A549 (cell line): ENCODE data around the gene AUTS2. TPM values are rescaled to one million over a fixed set of nuclear protein-coding genes. Genes with fewer than 3 reads are reported as not detected.
A peak's percentile ranks its signal among the peaks of the same experiment; 100 is the strongest.

ENCODE experiments used
- ATAC-seq, 2 experiments: fragments of 200-7000 bp in 1 of 2; fragments of >200 bp in 1 of 2; cut with Nextera tagmentation in 1 of 2; cut with Tn5 transposase in 1 of 2; 3 replicates each; pipeline versions ENCODE4 v1.8.0 to v1.9.1; 2018 to 2020; ENCODE audit warnings: mild to moderate bottlenecking in 1 of 2, moderate library complexity in 1 of 2
- CTCF ChIA-PET: fragments of 300-600 bp; sonication (Branson Sonifier 250); formaldehyde crosslinking; extraction: SDS; loops from one replicate; lab custom pipeline; 2021; ENCODE audit warnings: antibody characterized with exemption, inconsistent platforms; lab: Yijun Ruan, JAX
- POLR2A ChIA-PET: fragments of 350-600 bp; formaldehyde crosslinking; extraction: SDS; loops from one replicate; lab custom pipeline; 2021; ENCODE audit warnings: antibody characterized with exemption, inconsistent platforms; lab: Yijun Ruan, JAX
- DNase-seq, 2 experiments: peaks; one replicate each; pipeline versions ENCODE4 v3.0.0 to v3.0.0-alpha.2; 2011 to 2016; ENCODE audit warnings: low read depth in 1 of 2, low spot score in 1 of 2
- FAIRE-seq: peaks from 2 replicates; lab custom pipeline; 2011; peaks lifted over from hg19 to GRCh38; lab: Jason Lieb, UNC
- H3K27ac ChIP-seq, 2 experiments: fragments of >200 bp; sonication (Bioruptor Twin); formaldehyde crosslinking; 3 replicates each; pipeline ENCODE4 v1.5.1; 2016 to 2017
- H3K4me1 ChIP-seq: fragments of >200 bp; sonication (Bioruptor Twin); formaldehyde crosslinking; 3 replicates; pipeline ENCODE4 v1.6.1; 2016
- H3K4me2 ChIP-seq: fragments of >200 bp; sonication (Bioruptor Twin); formaldehyde crosslinking; 3 replicates; pipeline ENCODE4 v1.6.1; 2016
- H3K4me3 ChIP-seq: fragments of >200 bp; sonication (Bioruptor Twin); formaldehyde crosslinking; 3 replicates; pipeline ENCODE4 v1.5.1; 2016
- H3K9me3 ChIP-seq: fragments of >200 bp; sonication (Bioruptor Twin); formaldehyde crosslinking; 3 replicates; pipeline ENCODE4 v1.6.1; 2016
- CBX8 ChIP-seq: fragments of 200-600 bp; sonication (generic); IDR thresholded peaks from 2 replicates; pipeline ENCODE4 v1.6.1; 2016
- CHD2 ChIP-seq: fragments of 150-350 bp; IDR thresholded peaks from 2 replicates; pipeline ENCODE4 v1.6.1; 2014; ENCODE audit warnings: low read length; ENCODE audit not compliant: partially characterized antibody
- EHMT2 ChIP-seq: fragments of 200-600 bp; sonication (generic); IDR thresholded peaks from 2 replicates; pipeline ENCODE4 v1.6.1; 2016; ENCODE audit warnings: antibody characterized with exemption, low read depth, mild to moderate bottlenecking, moderate library complexity
- HDAC2 ChIP-seq: fragments of 200-600 bp; sonication (generic); IDR thresholded peaks from 2 replicates; pipeline ENCODE4 v1.6.1; 2016
- HEYL ChIP-seq: fragments of 250-450 bp; sonication (Bioruptor Pico); IDR thresholded peaks from 2 replicates; pipeline ENCODE4 v1.8.0; 2021; ENCODE audit warnings: mild to moderate bottlenecking, moderate library complexity
- HOXA7 ChIP-seq: fragments of 250-450 bp; sonication (Bioruptor Pico); IDR thresholded peaks from 2 replicates; pipeline ENCODE4 v1.5.0; 2020; ENCODE audit warnings: mild to moderate bottlenecking, moderate library complexity
- HOXB5 ChIP-seq: fragments of 250-450 bp; sonication (Bioruptor Pico); IDR thresholded peaks from 2 replicates; pipeline ENCODE4 v1.5.0; 2020; ENCODE audit warnings: mild to moderate bottlenecking, moderate library complexity
- JUNB ChIP-seq: fragments of >200 bp; sonication (Bioruptor Twin); formaldehyde crosslinking; IDR thresholded peaks from 2 replicates; pipeline ENCODE4 v1.6.1; 2016
- KDM1A ChIP-seq: fragments of 200-600 bp; sonication (generic); IDR thresholded peaks from 2 replicates; pipeline ENCODE4 v1.6.1; 2016; ENCODE audit warnings: low read depth, mild to moderate bottlenecking
- KDM5A ChIP-seq: fragments of 200-600 bp; sonication (generic); IDR thresholded peaks from 2 replicates; pipeline ENCODE4 v1.6.1; 2016; ENCODE audit warnings: antibody characterized with exemption, mild to moderate bottlenecking
- MAZ ChIP-seq: fragments of 150-350 bp; IDR thresholded peaks from 2 replicates; pipeline ENCODE4 v1.6.1; 2014; ENCODE audit warnings: antibody characterized with exemption, low read depth, low read length, borderline replicate concordance
- NFE2L2 ChIP-seq: fragments of 150-350 bp; conservative IDR thresholded peaks from 2 replicates; pipeline ENCODE4 v1.6.1; 2014; ENCODE audit warnings: low read length
- NR3C1 ChIP-seq: fragments of >200 bp; sonication (Bioruptor Twin); formaldehyde crosslinking; IDR thresholded peaks from 3 replicates; pipeline ENCODE4 v1.6.1; 2017
- RARB ChIP-seq: fragments of 250-450 bp; sonication (Bioruptor Pico); IDR thresholded peaks from 2 replicates; pipeline ENCODE4 v1.8.0; 2021; ENCODE audit warnings: mild to moderate bottlenecking, moderate library complexity
- RFX5 ChIP-seq: fragments of 450-650 bp; IDR thresholded peaks from 2 replicates; pipeline ENCODE4 v1.7.1; 2014; ENCODE audit warnings: antibody characterized with exemption, mild to moderate bottlenecking, moderate library complexity
- SREBF2 ChIP-seq: fragments of 450-650 bp; IDR thresholded peaks from 2 replicates; pipeline ENCODE4 v1.6.1; 2014; ENCODE audit warnings: mild to moderate bottlenecking, moderate library complexity
- TFCP2L1 ChIP-seq: fragments of 250-450 bp; sonication (Bioruptor Pico); IDR thresholded peaks from 2 replicates; pipeline ENCODE4 v1.5.0; 2021; ENCODE audit warnings: mild to moderate bottlenecking
- TP53 ChIP-seq: fragments of 250-450 bp; sonication (Bioruptor Pico); IDR thresholded peaks from 2 replicates; pipeline ENCODE4 v1.5.0; 2021; ENCODE audit warnings: mild to moderate bottlenecking, moderate library complexity
- ZFP36 ChIP-seq: fragments of 450-650 bp; IDR thresholded peaks from 2 replicates; pipeline ENCODE4 v1.6.1; 2014; ENCODE audit warnings: borderline replicate concordance; ENCODE audit not compliant: partially characterized antibody
- WGBS: methylation state at CpG from one replicate; pipeline ENCODE4 v1.1.6; 2017; ENCODE audit errors: missing lambda C conversion rate; 5-methylcytosine and 5-hydroxymethylcytosine counted together
- polyA plus RNA-seq, 4 experiments: library from polyadenylated mRNA; depleted of rRNA in 3 of 4; stranded (reverse); fragments of >200 nt; fragmentation: RNase III in 1 of 4; extraction: RNeasy Plus Mini Kit Qiagen cat#74134 plus additional on column Dnase treatment in 1 of 4; gene quantifications; 2 replicates in 3 of 4; 3 replicates in 1 of 4; pipeline ENCODE4 v1.2.3, GENCODE V29; 2011 to 2017
- TF ChIP-seq, protein P1 (sequence below): fragments of 150-350 bp; IDR thresholded peaks from 2 replicates; pipeline ENCODE4 v1.6.1; 2014; ENCODE audit warnings: low read depth, mild to moderate bottlenecking, low read length
- TF ChIP-seq, protein P2 (sequence below): fragments of >200 bp; sonication (Bioruptor Twin); formaldehyde crosslinking; IDR thresholded peaks from 3 replicates; pipeline ENCODE4 v1.6.1; 2016
- TF ChIP-seq, protein P3 (sequence below): fragments of >200 bp; sonication (Bioruptor Twin); formaldehyde crosslinking; IDR thresholded peaks from 2 replicates; pipeline ENCODE4 v1.6.1; 2016
- TF ChIP-seq, protein P4 (sequence below): fragments of 200-600 bp; sonication (generic); IDR thresholded peaks from 2 replicates; pipeline ENCODE4 v1.6.1; 2016; ENCODE audit warnings: antibody characterized with exemption, mild to moderate bottlenecking, moderate library complexity

The AUTS2 gene
- polyA plus RNA-seq, 2 of the 4 experiments (the other 2 are of a cell fraction): 1.6 to 3.6 TPM

DNA sequence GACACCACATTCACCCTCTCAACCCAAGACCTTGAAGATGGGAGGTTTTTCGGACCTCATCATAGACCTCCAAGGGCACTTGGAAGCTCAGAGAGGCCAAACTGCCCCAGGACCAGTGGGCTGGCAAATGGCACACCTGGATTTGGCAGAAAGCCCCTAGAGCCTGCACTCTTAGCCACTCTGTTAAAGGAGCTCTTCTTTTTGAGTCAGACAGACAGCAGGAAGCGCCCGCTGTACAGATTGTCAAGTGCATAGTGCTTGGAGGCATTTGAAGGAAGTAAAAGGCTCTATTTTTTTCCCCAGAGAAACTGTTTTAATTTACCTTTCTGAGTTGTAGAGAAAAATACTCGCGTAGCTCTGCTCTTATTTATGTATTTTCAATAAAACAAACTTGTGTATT lies 1125.1 kb downstream of the AUTS2 start:
- Histone ChIP-seq H3K27ac (no peak overlapping the region), H3K4me1 (no peaks in the 10 kb centered on the region), H3K4me2 (no peak overlapping the region), H3K4me3 (no peak overlapping the region), H3K9me3 (no peaks in the 10 kb centered on the region)
- no peak for TF ChIP-seq JUNB
- TF ChIP-seq HEYL (CRISPR knock-in tag): no peak
- no peak for TF ChIP-seq CBX8
- ChIA-PET POLR2A (no interaction called here), CTCF (interaction anchor here (0.6 kb wide), 1 partner anchor 1960 kb away, joined by 3 read pairs; no protein-coding TSS in a partner anchor)
- 68% methylated on average over 5 of the region's 5 CpGs for WGBS
- ATAC-seq: no peak
- DNase-seq: no peak
- no peak for FAIRE-seq

DNA sequence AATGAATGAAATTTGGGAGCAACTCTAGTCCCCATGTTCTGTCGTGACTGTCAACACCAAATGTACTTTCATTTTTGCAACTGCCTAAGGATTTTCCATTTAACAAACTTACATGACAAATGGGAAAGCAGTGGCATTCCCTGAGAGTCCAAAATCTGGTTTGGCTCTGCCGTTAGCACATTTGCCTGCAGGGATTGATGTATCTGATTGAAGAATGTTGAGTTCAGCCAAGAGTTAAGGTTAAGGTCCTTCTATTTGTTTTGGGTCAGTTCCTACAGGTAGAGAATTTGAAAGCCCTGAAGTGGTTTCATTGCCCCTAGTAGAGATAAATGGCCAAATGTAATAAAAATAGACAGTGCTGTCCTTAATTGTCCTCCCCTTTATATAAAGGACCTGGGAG lies 1127.2 kb downstream of the AUTS2 start:
- no peak for DNase-seq
- Histone ChIP-seq H3K4me2 (peak overlapping the region; percentile 36; the same call in 2 of the 3 replicates), H3K4me3 (no peak overlapping the region)
- CTCF ChIA-PET: no interaction called here
- no peak for ATAC-seq
- no peak for TF ChIP-seq HOXB5 (CRISPR knock-in tag)
- TF ChIP-seq NR3C1: no peak
- no peak for TF ChIP-seq MAZ
- TF ChIP-seq, all 56 proteins: peak for 0
- no peaks in the 10 kb centered on the region for H3K9me3 ChIP-seq
- FAIRE-seq: no peak
- H3K4me1 ChIP-seq: no peaks in the 10 kb centered on the region
- WGBS: 25% methylated on average over 2 of the region's 2 CpGs
- no peak overlapping the region for H3K27ac ChIP-seq
- POLR2A ChIA-PET: no interaction called here

DNA sequence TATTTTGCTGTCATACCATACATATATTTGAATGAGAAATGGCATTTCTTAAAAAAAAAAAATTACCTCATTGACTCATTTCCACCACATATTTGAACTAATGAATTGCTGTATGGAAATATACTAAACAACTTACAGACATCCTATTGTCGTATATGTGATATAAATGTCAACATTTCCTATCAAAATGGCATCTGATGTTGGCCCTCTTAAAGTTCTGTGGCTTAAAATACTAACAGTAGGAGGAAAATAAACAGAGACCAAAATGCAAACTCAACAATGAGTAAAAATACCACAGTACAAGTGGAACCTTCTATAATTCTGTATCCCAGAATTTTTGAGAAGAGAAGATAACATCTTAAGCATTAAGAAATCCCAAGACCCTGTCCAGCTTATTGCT lies 1128.0 kb downstream of the AUTS2 start:
- Histone ChIP-seq H3K4me3 (no peak overlapping the region), H3K4me1 (no peaks in the 10 kb centered on the region), H3K27ac (no peak overlapping the region)
- DNase-seq (no peak), FAIRE-seq (no peak)
- TF ChIP-seq RARB (CRISPR knock-in tag) (no peak), RFX5 (no peak), NFE2L2 (no peak)
- TF ChIP-seq, all 56 proteins: peak for 0
- Histone ChIP-seq H3K9me3 (no peaks in the 10 kb centered on the region), H3K4me2 (no peak overlapping the region)
- no peak for ATAC-seq
- 12% methylated on average over 1 of the region's 1 CpG for WGBS
- CTCF ChIA-PET: no interaction called here
- POLR2A ChIA-PET: no interaction called here

DNA sequence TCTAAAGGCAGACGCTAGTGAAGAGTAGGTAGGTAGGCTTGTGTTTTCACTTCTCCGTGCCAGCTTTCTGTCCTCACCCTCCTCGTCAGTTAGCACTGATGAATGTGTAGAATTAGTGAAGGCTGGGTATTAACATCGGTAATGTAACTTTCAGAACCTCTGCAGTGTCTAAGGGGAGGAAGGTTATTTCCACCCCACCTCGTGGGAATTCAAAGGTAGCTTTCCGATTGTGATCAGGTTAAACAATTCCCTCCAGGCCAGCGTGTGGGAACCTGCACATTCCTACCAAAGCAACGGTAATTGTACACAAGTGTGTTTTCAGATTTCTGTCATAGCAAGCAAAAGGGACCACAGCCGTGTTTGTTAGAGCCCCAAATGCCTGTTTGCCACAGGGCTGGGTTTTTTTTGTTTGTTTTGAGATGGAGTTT lies 1128.7 kb downstream of the AUTS2 start:
- Histone ChIP-seq H3K4me3 (no peak overlapping the region), H3K27ac (no peak overlapping the region), H3K4me2 (no peak overlapping the region), H3K9me3 (no peaks in the 10 kb centered on the region), H3K4me1 (no peaks in the 10 kb centered on the region)
- TF ChIP-seq HOXB5 (CRISPR knock-in tag) (no peak), KDM1A (no peak), RARB (CRISPR knock-in tag) (no peak), EHMT2 (no peak), NFE2L2 (no peak), JUNB (no peak), ZFP36 (no peak), HDAC2 (no peak), CHD2 (no peak), HOXA7 (CRISPR knock-in tag) (no peak)
- TF ChIP-seq, protein P1, sequence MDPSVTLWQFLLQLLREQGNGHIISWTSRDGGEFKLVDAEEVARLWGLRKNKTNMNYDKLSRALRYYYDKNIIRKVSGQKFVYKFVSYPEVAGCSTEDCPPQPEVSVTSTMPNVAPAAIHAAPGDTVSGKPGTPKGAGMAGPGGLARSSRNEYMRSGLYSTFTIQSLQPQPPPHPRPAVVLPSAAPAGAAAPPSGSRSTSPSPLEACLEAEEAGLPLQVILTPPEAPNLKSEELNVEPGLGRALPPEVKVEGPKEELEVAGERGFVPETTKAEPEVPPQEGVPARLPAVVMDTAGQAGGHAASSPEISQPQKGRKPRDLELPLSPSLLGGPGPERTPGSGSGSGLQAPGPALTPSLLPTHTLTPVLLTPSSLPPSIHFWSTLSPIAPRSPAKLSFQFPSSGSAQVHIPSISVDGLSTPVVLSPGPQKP: no peak
- FAIRE-seq: no peak
- ChIA-PET CTCF (no interaction called here), POLR2A (no interaction called here)
- WGBS: 36% methylated on average over 9 of the region's 9 CpGs
- ATAC-seq: no peak
- DNase-seq: no peak

DNA sequence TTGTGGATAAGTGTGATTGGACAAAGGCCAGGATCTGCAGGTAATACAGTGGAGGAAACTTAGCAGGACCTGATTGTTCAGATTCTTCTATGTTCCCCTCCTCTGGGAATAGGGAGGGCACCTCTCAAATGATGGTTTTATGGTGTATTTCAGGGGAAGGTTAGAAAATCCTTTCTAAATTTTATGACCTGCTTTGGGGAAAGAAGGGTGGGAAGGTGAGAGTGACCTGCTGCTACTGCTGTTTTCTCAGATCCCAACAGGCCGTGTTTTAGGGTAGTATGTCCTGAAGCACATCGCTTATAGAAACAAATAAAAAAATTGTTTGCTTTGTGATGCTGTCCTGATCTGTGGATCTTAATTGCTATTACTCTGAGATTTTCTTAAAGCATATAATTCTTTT lies 1129.6 kb downstream of the AUTS2 start:
- Histone ChIP-seq H3K9me3 (no peaks in the 10 kb centered on the region), H3K4me1 (no peaks in the 10 kb centered on the region), H3K4me3 (no peak overlapping the region), H3K4me2 (no peak overlapping the region), H3K27ac (no peak overlapping the region)
- ATAC-seq (no peak), DNase-seq (no peak), FAIRE-seq (no peak)
- ChIA-PET CTCF (no interaction called here), POLR2A (no interaction called here)
- WGBS: 52% methylated on average over 2 of the region's 2 CpGs
- TF ChIP-seq, protein P2, sequence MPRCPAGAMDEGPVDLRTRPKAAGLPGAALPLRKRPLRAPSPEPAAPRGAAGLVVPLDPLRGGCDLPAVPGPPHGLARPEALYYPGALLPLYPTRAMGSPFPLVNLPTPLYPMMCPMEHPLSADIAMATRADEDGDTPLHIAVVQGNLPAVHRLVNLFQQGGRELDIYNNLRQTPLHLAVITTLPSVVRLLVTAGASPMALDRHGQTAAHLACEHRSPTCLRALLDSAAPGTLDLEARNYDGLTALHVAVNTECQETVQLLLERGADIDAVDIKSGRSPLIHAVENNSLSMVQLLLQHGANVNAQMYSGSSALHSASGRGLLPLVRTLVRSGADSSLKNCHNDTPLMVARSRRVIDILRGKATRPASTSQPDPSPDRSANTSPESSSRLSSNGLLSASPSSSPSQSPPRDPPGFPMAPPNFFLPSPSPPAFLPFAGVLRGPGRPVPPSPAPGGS: no peak
- TF ChIP-seq KDM1A: no peak
- no peak for TF ChIP-seq RFX5
- TF ChIP-seq, protein P3, sequence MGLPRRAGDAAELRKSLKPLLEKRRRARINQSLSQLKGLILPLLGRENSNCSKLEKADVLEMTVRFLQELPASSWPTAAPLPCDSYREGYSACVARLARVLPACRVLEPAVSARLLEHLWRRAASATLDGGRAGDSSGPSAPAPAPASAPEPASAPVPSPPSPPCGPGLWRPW: no peak
- TF ChIP-seq HOXA7 (CRISPR knock-in tag): no peak
- TF ChIP-seq, protein P4, sequence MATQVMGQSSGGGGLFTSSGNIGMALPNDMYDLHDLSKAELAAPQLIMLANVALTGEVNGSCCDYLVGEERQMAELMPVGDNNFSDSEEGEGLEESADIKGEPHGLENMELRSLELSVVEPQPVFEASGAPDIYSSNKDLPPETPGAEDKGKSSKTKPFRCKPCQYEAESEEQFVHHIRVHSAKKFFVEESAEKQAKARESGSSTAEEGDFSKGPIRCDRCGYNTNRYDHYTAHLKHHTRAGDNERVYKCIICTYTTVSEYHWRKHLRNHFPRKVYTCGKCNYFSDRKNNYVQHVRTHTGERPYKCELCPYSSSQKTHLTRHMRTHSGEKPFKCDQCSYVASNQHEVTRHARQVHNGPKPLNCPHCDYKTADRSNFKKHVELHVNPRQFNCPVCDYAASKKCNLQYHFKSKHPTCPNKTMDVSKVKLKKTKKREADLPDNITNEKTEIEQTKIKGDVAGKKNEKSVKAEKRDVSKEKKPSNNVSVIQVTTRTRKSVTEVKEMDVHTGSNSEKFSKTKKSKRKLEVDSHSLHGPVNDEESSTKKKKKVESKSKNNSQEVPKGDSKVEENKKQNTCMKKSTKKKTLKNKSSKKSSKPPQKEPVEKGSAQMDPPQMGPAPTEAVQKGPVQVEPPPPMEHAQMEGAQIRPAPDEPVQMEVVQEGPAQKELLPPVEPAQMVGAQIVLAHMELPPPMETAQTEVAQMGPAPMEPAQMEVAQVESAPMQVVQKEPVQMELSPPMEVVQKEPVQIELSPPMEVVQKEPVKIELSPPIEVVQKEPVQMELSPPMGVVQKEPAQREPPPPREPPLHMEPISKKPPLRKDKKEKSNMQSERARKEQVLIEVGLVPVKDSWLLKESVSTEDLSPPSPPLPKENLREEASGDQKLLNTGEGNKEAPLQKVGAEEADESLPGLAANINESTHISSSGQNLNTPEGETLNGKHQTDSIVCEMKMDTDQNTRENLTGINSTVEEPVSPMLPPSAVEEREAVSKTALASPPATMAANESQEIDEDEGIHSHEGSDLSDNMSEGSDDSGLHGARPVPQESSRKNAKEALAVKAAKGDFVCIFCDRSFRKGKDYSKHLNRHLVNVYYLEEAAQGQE: no peak
- no peak for TF ChIP-seq HOXB5 (CRISPR knock-in tag)
- TF ChIP-seq TP53 (CRISPR knock-in tag): no peak
- TF ChIP-seq SREBF2: no peak
- no peak for TF ChIP-seq KDM5A
- TF ChIP-seq TFCP2L1 (CRISPR knock-in tag): no peak
